ENCODE results near the gene EFNB2.

EFNB2 gene

GRCh38 chr13:106550570-106551135 is 15.2 kb upstream of the EFNB2 start:
- no peak for DNase-seq (ENCODE audit: low read depth in 2 of 2)

- no peak for DNase-seq (ENCODE audit: low read depth in 2 of 2)
Measured at GRCh38 chr13:106548064-106548696, 12.7 kb upstream of the EFNB2 start.

- no peak for DNase-seq (ENCODE audit: low read depth in 2 of 2)
Measured at GRCh38 chr13:106541826-106542225, 6.4 kb upstream of the EFNB2 start.

GRCh38 chr13:106540613-106541012 is 5.2 kb upstream of the EFNB2 start:
- no peak for DNase-seq (ENCODE audit: low read depth in 2 of 2)

GRCh38 chr13:106537521-106537920 is 2.1 kb upstream of the EFNB2 start:
- DNase-seq (ENCODE audit: low read depth in 2 of 2): no peak

- peak; percentile 64 to 69 for DNase-seq (ENCODE audit: low read depth in 2 of 2)
Measured at GRCh38 chr13:106536244-106537034, 977 bp upstream of the EFNB2 start.

- no peak for DNase-seq (ENCODE audit: low read depth in 2 of 2)
Measured at GRCh38 chr13:106534639-106535551, 567 bp downstream of the EFNB2 start.

GRCh38 chr13:106533943-106534638 is 1.4 kb downstream of the EFNB2 start:
- no peak for DNase-seq (ENCODE audit: low read depth in 2 of 2)

GRCh38 chr13:106533101-106533942 is 2.1 kb downstream of the EFNB2 start:
- no peak for DNase-seq (ENCODE audit: low read depth in 2 of 2)

GRCh38 chr13:106532111-106532929 is 3.1 kb downstream of the EFNB2 start:
- no peak for DNase-seq (ENCODE audit: low read depth in 2 of 2)

GRCh38 chr13:106530980-106531481 is 4.4 kb downstream of the EFNB2 start:
- no peak for DNase-seq (ENCODE audit: low read depth in 2 of 2)

- DNase-seq (ENCODE audit: low read depth in 2 of 2): no peak
Measured at GRCh38 chr13:106530171-106530851, 5.2 kb downstream of the EFNB2 start.

- DNase-seq (ENCODE audit: low read depth in 2 of 2): no peak
Measured at GRCh38 chr13:106529415-106530170, 5.9 kb downstream of the EFNB2 start.

- DNase-seq (ENCODE audit: low read depth in 2 of 2): no peak
Measured at GRCh38 chr13:106528718-106529414, 6.6 kb downstream of the EFNB2 start.

GRCh38 chr13:106527826-106528225 is 7.6 kb downstream of the EFNB2 start:
- DNase-seq (ENCODE audit: low read depth in 2 of 2): no peak

GRCh38 chr13:106527445-106527801 is 8.0 kb downstream of the EFNB2 start:
- no peak for DNase-seq (ENCODE audit: low read depth in 2 of 2)

- DNase-seq (ENCODE audit: low read depth in 2 of 2): no peak
Measured at GRCh38 chr13:106526738-106527444, 8.6 kb downstream of the EFNB2 start.
